DMS79 (cell line): ENCODE results near the gene RNF150.

Experiments used
- DNase-seq: peaks from one replicate; lab custom pipeline; 2025; lab: John Stamatoyannopoulos, UW

The RNF150 gene

GRCh38 chr4:141131723-141132071, 1.6 kb downstream of the RNF150 start:
- no peak for DNase-seq

GRCh38 chr4:141130947-141131605, 2.2 kb downstream of the RNF150 start:
- no peak for DNase-seq

GRCh38 chr4:141127884-141128283, 5.4 kb downstream of the RNF150 start:
- DNase-seq = no peak

- no peak for DNase-seq
These were observed 6.5 kb downstream of the RNF150 start for GRCh38 chr4:141126769-141127168.

- DNase-seq = no peak
These were observed 9.0 kb downstream of the RNF150 start for GRCh38 chr4:141124224-141124623.

GRCh38 chr4:141121768-141122454, 11.4 kb downstream of the RNF150 start:
- no peak for DNase-seq

- no peak for DNase-seq
These were observed 12.2 kb downstream of the RNF150 start for GRCh38 chr4:141121101-141121500.

GRCh38 chr4:141120036-141120593, 13.2 kb downstream of the RNF150 start:
- no peak for DNase-seq

- DNase-seq = no peak
These were observed 14.2 kb downstream of the RNF150 start for GRCh38 chr4:141119071-141119470.

- no peak for DNase-seq
These were observed 14.9 kb downstream of the RNF150 start for GRCh38 chr4:141118381-141118780.

- no peak for DNase-seq
These were observed 15.3 kb downstream of the RNF150 start for GRCh38 chr4:141117935-141118334.

GRCh38 chr4:141109983-141110382, 23.3 kb downstream of the RNF150 start:
- no peak for DNase-seq

GRCh38 chr4:141107927-141108326, 25.3 kb downstream of the RNF150 start:
- no peak for DNase-seq

GRCh38 chr4:141102367-141102766, 30.9 kb downstream of the RNF150 start:
- DNase-seq = no peak

GRCh38 chr4:141101511-141101910, 31.8 kb downstream of the RNF150 start:
- no peak for DNase-seq

GRCh38 chr4:141099326-141099725, 33.9 kb downstream of the RNF150 start:
- no peak for DNase-seq

GRCh38 chr4:141098163-141098562, 35.1 kb downstream of the RNF150 start:
- no peak for DNase-seq

- no peak for DNase-seq
These were observed 42.8 kb downstream of the RNF150 start for GRCh38 chr4:141090473-141090872.

GRCh38 chr4:141081921-141082395, 51.3 kb downstream of the RNF150 start:
- peak; percentile 0 for DNase-seq

- DNase-seq = no peak
These were observed 52.6 kb downstream of the RNF150 start for GRCh38 chr4:141080668-141081067.

- DNase-seq = no peak
These were observed 53.8 kb downstream of the RNF150 start for GRCh38 chr4:141079393-141079930.

GRCh38 chr4:141078871-141079270, 54.4 kb downstream of the RNF150 start:
- no peak for DNase-seq

GRCh38 chr4:141077611-141078225, 55.6 kb downstream of the RNF150 start:
- DNase-seq = no peak
